SIG-M5 (cell line): Measurements from ENCODE around the gene XPR1.

Source experiments
- DNase-seq: peaks from one replicate; lab custom pipeline; 2025; lab: John Stamatoyannopoulos, UW

XPR1 gene

GRCh38 chr1:180615493-180616290, 16.1 kb upstream of the XPR1 start:
- no peak for DNase-seq

GRCh38 chr1:180616439-180616838, 15.4 kb upstream of the XPR1 start:
- no peak for DNase-seq

GRCh38 chr1:180617774-180618395, 13.9 kb upstream of the XPR1 start:
- no peak for DNase-seq

- DNase-seq = no peak
Observed at GRCh38 chr1:180620581-180620980, 11.2 kb upstream of the XPR1 start.

- DNase-seq = no peak
Observed at GRCh38 chr1:180622658-180623508, 8.9 kb upstream of the XPR1 start.

- DNase-seq = no peak
Observed at GRCh38 chr1:180623579-180624347, 8.1 kb upstream of the XPR1 start.

GRCh38 chr1:180626711-180627110, 5.1 kb upstream of the XPR1 start:
- DNase-seq = no peak

GRCh38 chr1:180627411-180627810, 4.4 kb upstream of the XPR1 start:
- DNase-seq = no peak

- no peak for DNase-seq
Observed at GRCh38 chr1:180628646-180629045, 3.2 kb upstream of the XPR1 start.

GRCh38 chr1:180630408-180631193, 1.2 kb upstream of the XPR1 start:
- DNase-seq = no peak

- no peak for DNase-seq
Observed at GRCh38 chr1:180631194-180631765, 542 bp upstream of the XPR1 start.

GRCh38 chr1:180632326-180633056, 669 bp downstream of the XPR1 start:
- no peak for DNase-seq

- DNase-seq = no peak
Observed at GRCh38 chr1:180633057-180634056, 1.5 kb downstream of the XPR1 start.

- no peak for DNase-seq
Observed at GRCh38 chr1:180636138-180636537, 4.3 kb downstream of the XPR1 start.

- no peak for DNase-seq
Observed at GRCh38 chr1:180639871-180640270, 8.0 kb downstream of the XPR1 start.

GRCh38 chr1:180640531-180640949, 8.7 kb downstream of the XPR1 start:
- no peak for DNase-seq

- no peak for DNase-seq
Observed at GRCh38 chr1:180641662-180642061, 9.8 kb downstream of the XPR1 start.

GRCh38 chr1:180642781-180643180, 11.0 kb downstream of the XPR1 start:
- no peak for DNase-seq

- DNase-seq = no peak
Observed at GRCh38 chr1:180643693-180644092, 11.9 kb downstream of the XPR1 start.
